K562 (cell line): ENCODE data around the gene SLC16A4. TPM values are rescaled to one million over a fixed set of nuclear protein-coding genes. Genes with fewer than 3 reads are reported as not detected.
A peak's percentile ranks its signal among the peaks of the same experiment; 100 is the strongest.

Experiments
- ATAC-seq: fragments of 200-7000 bp; cut with Tn5 transposase; 3 replicates; pipeline ENCODE4 v1.9.1; 2020; ENCODE audit warnings: moderate library complexity
- BruUV-seq: library from RNA; stranded (reverse); fragments of 400-500 nt; replicated peaks from 2 replicates; lab custom pipeline; 2021; lab: Mats Ljungman, UMichigan
- CTCF ChIA-PET: fragments of 300-600 bp; formaldehyde crosslinking; extraction: SDS; loops from one replicate; lab custom pipeline; 2021; ENCODE audit warnings: low intra/inter-chr PET ratio; lab: Yijun Ruan, JAX
- POLR2A ChIA-PET: fragments of 300-600, 350-650 bp; sonication (Branson Sonifier 250); formaldehyde crosslinking; extraction: SDS; loops from one replicate; lab custom pipeline; 2021; ENCODE audit warnings: antibody characterized with exemption, inconsistent platforms; lab: Yijun Ruan, JAX
- DNase-seq, 4 experiments: peaks; one replicate each; pipeline versions ENCODE4 v3.0.0 to v3.0.0-alpha.2; 2011 to 2018; ENCODE audit warnings: low spot score in 3 of 4, mixed read lengths in 3 of 4; ENCODE audit errors: extremely low read depth in 1 of 4
- FAIRE-seq: peaks from 2 replicates; lab custom pipeline; 2011; peaks lifted over from hg19 to GRCh38; lab: Jason Lieb, UNC
- H2AFZ ChIP-seq: 2 replicates; pipeline ENCODE4 v1.6.0; 2011; ENCODE audit warnings: low read depth, low read length, control low read depth, inconsistent platforms
- H3K27ac ChIP-seq: fragments of 200-600 bp; 3 replicates; pipeline ENCODE4 v1.8.0; 2011; ENCODE audit warnings: low read depth, mild to moderate bottlenecking, control low read depth, inconsistent platforms, low read length, moderate library complexity, mixed read lengths; ENCODE audit errors: extremely low read depth
- H3K27me3 ChIP-seq, 2 experiments: fragments of 300-600 bp in 1 of 2; 2 replicates in 1 of 2; 3 replicates in 1 of 2; pipeline versions ENCODE4 v1.6.0 to v1.8.0; 2011; ENCODE audit warnings: inconsistent platforms in 2 of 2, low read length in 2 of 2, mild to moderate bottlenecking in 1 of 2, mixed read lengths in 1 of 2, moderate library complexity in 1 of 2; ENCODE audit not compliant: control insufficient read depth in 2 of 2, insufficient read depth in 2 of 2
- H3K36me3 ChIP-seq: fragments of 300-600 bp; 3 replicates; pipeline ENCODE4 v1.8.0; 2011; ENCODE audit warnings: mild to moderate bottlenecking, low read length, inconsistent platforms; ENCODE audit not compliant: control insufficient read depth, insufficient read depth
- H3K4me1 ChIP-seq, 2 experiments: fragments of 200-600 bp in 1 of 2; replicated peaks in 1 of 2; 2 replicates in 1 of 2; 3 replicates in 1 of 2; pipeline versions ENCODE4 v1.5.1 to v1.8.0; 2011; ENCODE audit warnings: inconsistent platforms in 2 of 2, low read length in 2 of 2, mild to moderate bottlenecking in 1 of 2, mixed read lengths in 1 of 2, moderate library complexity in 1 of 2; ENCODE audit not compliant: control insufficient read depth in 2 of 2, insufficient read depth in 2 of 2
- H3K4me2 ChIP-seq: 2 replicates; pipeline ENCODE4 v1.6.1; 2011; ENCODE audit warnings: low read length, control low read depth, inconsistent platforms, mixed read lengths; ENCODE audit not compliant: insufficient read depth
- H3K4me3 ChIP-seq: fragments of 200-600 bp; sonication (generic), shearing (Covaris generic); 2 replicates; pipeline ENCODE4 v1.5.1; 2016; ENCODE audit warnings: control low read depth, inconsistent platforms
- H3K79me2 ChIP-seq: fragments of 200-600 bp; 3 replicates; pipeline ENCODE4 v1.8.0; 2011; ENCODE audit warnings: low read length, inconsistent platforms; ENCODE audit not compliant: control insufficient read depth, insufficient read depth
- H3K9ac ChIP-seq, 2 experiments: 2 replicates each; pipeline versions ENCODE4 v1.6.0 to v1.6.1; 2011; ENCODE audit warnings: low read depth in 2 of 2, low read length in 2 of 2, control low read depth in 1 of 2, inconsistent platforms in 1 of 2, mild to moderate bottlenecking in 1 of 2, mixed read lengths in 1 of 2; ENCODE audit not compliant: insufficient read depth in 1 of 2
- H3K9me1 ChIP-seq: one replicate; pipeline ENCODE4 v1.6.0; 2011; ENCODE audit warnings: inconsistent platforms, mild to moderate bottlenecking, low read length, moderate library complexity; ENCODE audit not compliant: control insufficient read depth, insufficient read depth
- H3K9me3 ChIP-seq: replicated peaks from 2 replicates; pipeline ENCODE4 v1.5.1; 2011; ENCODE audit warnings: low read depth, low read length, inconsistent platforms; ENCODE audit not compliant: control insufficient read depth, insufficient read depth
- H4K20me1 ChIP-seq: replicated peaks from 2 replicates; pipeline ENCODE4 v1.6.1; 2011; ENCODE audit warnings: low read length, inconsistent platforms, mixed read lengths; ENCODE audit not compliant: control insufficient read depth, insufficient read depth
- ESRRA ChIP-seq: fragments of 450-650 bp; IDR thresholded peaks from 2 replicates; pipeline ENCODE4 v1.6.1; 2014; ENCODE audit warnings: low read depth, mild to moderate bottlenecking, moderate library complexity, borderline replicate concordance
- NFIC ChIP-seq: fragments of 450-650 bp; IDR thresholded peaks from 2 replicates; pipeline ENCODE4 v1.6.1; 2017; ENCODE audit warnings: mild to moderate bottlenecking, inconsistent platforms
- SMARCA4 ChIP-seq: fragments of 450-650 bp; IDR thresholded peaks from 2 replicates; pipeline ENCODE4 v1.6.1; 2016
- ZNF778 ChIP-seq: fragments of 450-650 bp; formaldehyde crosslinking; IDR thresholded peaks from 2 replicates; pipeline ENCODE4 v1.4.0; 2020; ENCODE audit warnings: mild to moderate bottlenecking, moderate library complexity
- WGBS: fragments of 100-300 bp; shearing (Covaris generic); methylation state at CpG from one replicate; pipeline ENCODE4 v1.1.6; 2016; ENCODE audit warnings: low coverage, mixed read lengths; ENCODE audit not compliant: insufficient coverage; ENCODE audit errors: missing lambda C conversion rate; 5-methylcytosine and 5-hydroxymethylcytosine counted together
- in situ Hi-C: fragments of 300-500 bp; cut with MboI; formaldehyde crosslinking; loops from 4 replicates; pipeline ENCODE4 v1.15.0; 2018; ENCODE audit warnings: inconsistent platforms, mixed read lengths
- intact Hi-C: fragments of 100-400 bp; cut with micrococcal nuclease; formaldehyde crosslinking; loops from 2 replicates; pipeline ENCODE4 v1.14.2; 2022
- polyA plus RNA-seq, 8 experiments: library from polyadenylated mRNA; depleted of rRNA in 4 of 8; stranded (reverse) in 5 of 8; unstranded in 3 of 8; fragments of >200 nt; fragmentation: Nextera tagmentation in 2 of 8; fragmentation: Illumina TruSeq in 1 of 8; extraction: Ambion mirVana in 2 of 8; extraction: Trizol in 1 of 8; gene quantifications; 2 replicates each; pipeline versions ENCODE4 v1.2.1 to v1.2.3, GENCODE V29; 2011 to 2014; ENCODE audit warnings: inconsistent platforms in 1 of 8, missing spikeins in 1 of 8
- total RNA-seq, 7 experiments: library from RNA; depleted of rRNA in 6 of 7; stranded (reverse); fragments of >200 nt in 6 of 7; fragmentation: Illumina TruSeq in 2 of 7; extraction: Trizol in 2 of 7; gene quantifications; 2 replicates each; pipeline versions ENCODE4 v1.2.1 to v1.2.3, GENCODE V29; 2011 to 2021; ENCODE audit warnings: low replicate concordance in 1 of 7
- TF ChIP-seq, protein P1 (sequence below): fragments of 250-450 bp; sonication (Bioruptor Pico); IDR thresholded peaks from 2 replicates; pipeline ENCODE4 v1.9.0; 2021; ENCODE audit warnings: mild to moderate bottlenecking
- TF ChIP-seq, protein P2 (sequence below): fragments of 450-650 bp; IDR thresholded peaks from 2 replicates; pipeline ENCODE4 v1.6.1; 2016
- TF ChIP-seq, protein P3 (sequence below): sonication (generic); formaldehyde crosslinking; IDR thresholded peaks from 2 replicates; pipeline ENCODE4 v1.5.0; 2020; ENCODE audit warnings: missing genetic modification reagents
- TF ChIP-seq, protein P4 (sequence below): sonication (generic); formaldehyde crosslinking; IDR thresholded peaks from 2 replicates; pipeline ENCODE4 v1.8.0; 2022; ENCODE audit warnings: mild to moderate bottlenecking, missing genetic modification reagents
- TF ChIP-seq, protein P5 (sequence below), 2 experiments: fragments of 450-650 bp in 1 of 2; sonication (generic) in 1 of 2; formaldehyde crosslinking in 1 of 2; IDR thresholded peaks in 1 of 2; conservative IDR thresholded peaks in 1 of 2; 2 replicates each; pipeline versions ENCODE4 v1.6.1 to v1.8.1; 2016 to 2023; ENCODE audit warnings: mild to moderate bottlenecking in 2 of 2, moderate library complexity in 2 of 2, inconsistent platforms in 1 of 2, missing genetic modification reagents in 1 of 2
- TF ChIP-seq, protein P6 (sequence below): sonication (generic); formaldehyde crosslinking; IDR thresholded peaks from 2 replicates; pipeline ENCODE4 v1.9.0; 2022; ENCODE audit warnings: mild to moderate bottlenecking, missing genetic modification reagents

SLC16A4 gene
- total and polyA plus RNA-seq, 9 of the 15 experiments (the other 6 are each of a cell fraction or from before 2014, with no cell fraction given) = 0.04 to 0.31 (median 0.18) TPM; not detected in 1

DNA sequence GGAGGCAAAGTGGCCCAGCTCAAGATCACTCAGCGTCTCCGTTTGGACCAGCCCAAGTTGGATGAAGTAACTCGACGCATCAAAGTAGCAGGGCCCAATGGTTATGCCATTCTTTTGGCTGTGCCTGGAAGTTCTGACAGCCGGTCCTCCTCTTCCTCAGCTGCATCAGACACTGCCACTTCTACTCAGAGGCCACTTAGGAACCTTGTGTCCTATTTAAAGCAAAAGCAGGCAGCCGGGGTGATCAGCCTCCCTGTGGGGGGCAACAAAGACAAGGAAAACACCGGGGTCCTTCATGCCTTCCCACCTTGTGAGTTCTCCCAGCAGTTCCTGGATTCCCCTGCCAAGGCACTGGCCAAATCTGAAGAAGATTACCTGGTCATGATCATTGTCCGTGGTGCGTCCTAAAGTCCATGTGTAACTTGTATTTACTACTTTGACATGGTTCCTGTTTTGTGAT lies 48.9 kb downstream of the SLC16A4 start (continued):
- TF ChIP-seq, protein P1, sequence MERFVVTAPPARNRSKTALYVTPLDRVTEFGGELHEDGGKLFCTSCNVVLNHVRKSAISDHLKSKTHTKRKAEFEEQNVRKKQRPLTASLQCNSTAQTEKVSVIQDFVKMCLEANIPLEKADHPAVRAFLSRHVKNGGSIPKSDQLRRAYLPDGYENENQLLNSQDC = no peak

DNA sequence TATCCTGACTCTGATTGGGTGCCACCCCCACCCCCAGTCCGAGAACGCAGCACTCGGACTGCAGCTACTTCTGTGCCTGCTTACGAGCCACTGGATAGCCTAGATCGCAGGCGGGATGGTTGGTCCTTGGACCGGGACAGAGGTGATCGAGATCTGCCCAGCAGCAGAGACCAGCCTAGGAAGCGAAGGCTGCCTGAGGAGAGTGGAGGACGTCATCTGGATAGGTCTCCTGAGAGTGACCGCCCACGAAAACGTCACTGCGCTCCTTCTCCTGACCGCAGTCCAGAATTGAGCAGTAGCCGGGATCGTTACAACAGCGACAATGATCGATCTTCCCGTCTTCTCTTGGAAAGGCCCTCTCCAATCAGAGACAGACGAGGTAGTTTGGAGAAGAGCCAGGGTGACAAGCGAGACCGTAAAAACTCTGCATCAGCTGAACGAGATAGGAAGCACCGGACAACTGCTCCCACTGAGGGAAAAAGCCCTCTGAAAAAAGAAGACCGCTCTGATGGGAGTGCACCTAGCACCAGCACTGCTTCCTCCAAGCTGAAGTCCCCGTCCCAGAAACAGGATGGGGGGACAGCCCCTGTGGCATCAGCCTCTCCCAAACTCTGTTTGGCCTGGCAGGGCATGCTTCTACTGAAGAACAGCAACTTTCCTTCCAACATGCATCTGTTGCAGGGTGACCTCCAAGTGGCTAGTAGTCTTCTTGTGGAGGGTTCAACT lies 49.5 kb downstream of the SLC16A4 start:
- in situ Hi-C loops = no loop called here
- Histone ChIP-seq H3K4me2 (peak overlapping the region; percentile 87), H3K27me3 (no peaks in the 10 kb centered on the region), H3K9ac (peak overlapping the region; percentile 99 to 100), H2AFZ (no peak overlapping the region), H3K27ac (peak overlapping the region; percentile 94; the same call in 2 of the 3 replicates), H3K36me3 (peaks cover 63% of the 10 kb centered on the region), H3K4me1 (peaks cover 35 to 48% of the 10 kb centered on the region in 2 experiments), H3K79me2 (peaks cover 86% of the 10 kb centered on the region), H4K20me1 (peaks cover 64% of the 10 kb centered on the region), H3K9me3 (no peaks in the 10 kb centered on the region), H3K9me1 (peaks cover 4% of the 10 kb centered on the region), H3K4me3 (peak overlapping the region; percentile 82)
- BruUV-seq = no TSS peak
- POLR2A ChIA-PET = interaction anchor here (0.8 to 4.0 kb wide), 4 partner anchors 8 to 97 kb away, joined by 3 to 74 read pairs (median 4); no protein-coding TSS in a partner anchor
- DNase-seq (peak; percentile 53 to 83 (median 55)), FAIRE-seq (peak; percentile 85), ATAC-seq (peak; percentile 13)
- 2% methylated on average over 27 of the region's 27 CpGs for WGBS
- CTCF ChIA-PET = interaction anchor here (0.6 kb wide), 1 partner anchor 42 kb away, joined by 4 read pairs; no protein-coding TSS in a partner anchor
- intact Hi-C loops = no loop called here
- TF ChIP-seq, protein P2, sequence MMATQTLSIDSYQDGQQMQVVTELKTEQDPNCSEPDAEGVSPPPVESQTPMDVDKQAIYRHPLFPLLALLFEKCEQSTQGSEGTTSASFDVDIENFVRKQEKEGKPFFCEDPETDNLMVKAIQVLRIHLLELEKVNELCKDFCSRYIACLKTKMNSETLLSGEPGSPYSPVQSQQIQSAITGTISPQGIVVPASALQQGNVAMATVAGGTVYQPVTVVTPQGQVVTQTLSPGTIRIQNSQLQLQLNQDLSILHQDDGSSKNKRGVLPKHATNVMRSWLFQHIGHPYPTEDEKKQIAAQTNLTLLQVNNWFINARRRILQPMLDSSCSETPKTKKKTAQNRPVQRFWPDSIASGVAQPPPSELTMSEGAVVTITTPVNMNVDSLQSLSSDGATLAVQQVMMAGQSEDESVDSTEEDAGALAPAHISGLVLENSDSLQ = peak; percentile 74
- TF ChIP-seq, protein P3, sequence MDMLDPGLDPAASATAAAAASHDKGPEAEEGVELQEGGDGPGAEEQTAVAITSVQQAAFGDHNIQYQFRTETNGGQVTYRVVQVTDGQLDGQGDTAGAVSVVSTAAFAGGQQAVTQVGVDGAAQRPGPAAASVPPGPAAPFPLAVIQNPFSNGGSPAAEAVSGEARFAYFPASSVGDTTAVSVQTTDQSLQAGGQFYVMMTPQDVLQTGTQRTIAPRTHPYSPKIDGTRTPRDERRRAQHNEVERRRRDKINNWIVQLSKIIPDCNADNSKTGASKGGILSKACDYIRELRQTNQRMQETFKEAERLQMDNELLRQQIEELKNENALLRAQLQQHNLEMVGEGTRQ = no peak
- TF ChIP-seq ZNF778 (CRISPR knock-in tag) = no peak
- peak; percentile 47; the same call in 1 of the 2 replicates for TF ChIP-seq ESRRA
- 0 out of 2 replicates have a peak, but pooled peaks have one; percentile 10 for TF ChIP-seq SMARCA4
- peak; percentile 65 for TF ChIP-seq NFIC
- TF ChIP-seq, protein P4, sequence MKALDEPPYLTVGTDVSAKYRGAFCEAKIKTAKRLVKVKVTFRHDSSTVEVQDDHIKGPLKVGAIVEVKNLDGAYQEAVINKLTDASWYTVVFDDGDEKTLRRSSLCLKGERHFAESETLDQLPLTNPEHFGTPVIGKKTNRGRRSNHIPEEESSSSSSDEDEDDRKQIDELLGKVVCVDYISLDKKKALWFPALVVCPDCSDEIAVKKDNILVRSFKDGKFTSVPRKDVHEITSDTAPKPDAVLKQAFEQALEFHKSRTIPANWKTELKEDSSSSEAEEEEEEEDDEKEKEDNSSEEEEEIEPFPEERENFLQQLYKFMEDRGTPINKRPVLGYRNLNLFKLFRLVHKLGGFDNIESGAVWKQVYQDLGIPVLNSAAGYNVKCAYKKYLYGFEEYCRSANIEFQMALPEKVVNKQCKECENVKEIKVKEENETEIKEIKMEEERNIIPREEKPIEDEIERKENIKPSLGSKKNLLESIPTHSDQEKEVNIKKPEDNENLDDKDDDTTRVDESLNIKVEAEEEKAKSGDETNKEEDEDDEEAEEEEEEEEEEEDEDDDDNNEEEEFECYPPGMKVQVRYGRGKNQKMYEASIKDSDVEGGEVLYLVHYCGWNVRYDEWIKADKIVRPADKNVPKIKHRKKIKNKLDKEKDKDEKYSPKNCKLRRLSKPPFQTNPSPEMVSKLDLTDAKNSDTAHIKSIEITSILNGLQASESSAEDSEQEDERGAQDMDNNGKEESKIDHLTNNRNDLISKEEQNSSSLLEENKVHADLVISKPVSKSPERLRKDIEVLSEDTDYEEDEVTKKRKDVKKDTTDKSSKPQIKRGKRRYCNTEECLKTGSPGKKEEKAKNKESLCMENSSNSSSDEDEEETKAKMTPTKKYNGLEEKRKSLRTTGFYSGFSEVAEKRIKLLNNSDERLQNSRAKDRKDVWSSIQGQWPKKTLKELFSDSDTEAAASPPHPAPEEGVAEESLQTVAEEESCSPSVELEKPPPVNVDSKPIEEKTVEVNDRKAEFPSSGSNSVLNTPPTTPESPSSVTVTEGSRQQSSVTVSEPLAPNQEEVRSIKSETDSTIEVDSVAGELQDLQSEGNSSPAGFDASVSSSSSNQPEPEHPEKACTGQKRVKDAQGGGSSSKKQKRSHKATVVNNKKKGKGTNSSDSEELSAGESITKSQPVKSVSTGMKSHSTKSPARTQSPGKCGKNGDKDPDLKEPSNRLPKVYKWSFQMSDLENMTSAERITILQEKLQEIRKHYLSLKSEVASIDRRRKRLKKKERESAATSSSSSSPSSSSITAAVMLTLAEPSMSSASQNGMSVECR = 0 out of 2 replicates have a peak, but pooled peaks have one; percentile 50
- TF ChIP-seq, protein P5, sequence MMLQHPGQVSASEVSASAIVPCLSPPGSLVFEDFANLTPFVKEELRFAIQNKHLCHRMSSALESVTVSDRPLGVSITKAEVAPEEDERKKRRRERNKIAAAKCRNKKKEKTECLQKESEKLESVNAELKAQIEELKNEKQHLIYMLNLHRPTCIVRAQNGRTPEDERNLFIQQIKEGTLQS (IDR thresholded peaks at IDR 0.05) = peak; percentile 41; the same call in 1 of the 2 replicates
- TF ChIP-seq, protein P5 (CRISPR knock-in tag; conservative IDR thresholded peaks at IDR 0.05) = 0 out of 2 replicates have a peak, but pooled peaks have one; percentile 16
- TF ChIP-seq, protein P6, sequence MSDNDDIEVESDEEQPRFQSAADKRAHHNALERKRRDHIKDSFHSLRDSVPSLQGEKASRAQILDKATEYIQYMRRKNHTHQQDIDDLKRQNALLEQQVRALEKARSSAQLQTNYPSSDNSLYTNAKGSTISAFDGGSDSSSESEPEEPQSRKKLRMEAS = 0 out of 2 replicates have a peak, but pooled peaks have one; percentile 20
